ENCODE measurements around the gene ALG10B.
A peak's percentile ranks its signal among the peaks of the same experiment; 100 is the strongest.
"Not testable (repeated sequence)": the region's sequence is repeated elsewhere in the genome, so short reads cannot be mapped to it uniquely, and the experiment has no call there.

The ALG10B gene, protein sequence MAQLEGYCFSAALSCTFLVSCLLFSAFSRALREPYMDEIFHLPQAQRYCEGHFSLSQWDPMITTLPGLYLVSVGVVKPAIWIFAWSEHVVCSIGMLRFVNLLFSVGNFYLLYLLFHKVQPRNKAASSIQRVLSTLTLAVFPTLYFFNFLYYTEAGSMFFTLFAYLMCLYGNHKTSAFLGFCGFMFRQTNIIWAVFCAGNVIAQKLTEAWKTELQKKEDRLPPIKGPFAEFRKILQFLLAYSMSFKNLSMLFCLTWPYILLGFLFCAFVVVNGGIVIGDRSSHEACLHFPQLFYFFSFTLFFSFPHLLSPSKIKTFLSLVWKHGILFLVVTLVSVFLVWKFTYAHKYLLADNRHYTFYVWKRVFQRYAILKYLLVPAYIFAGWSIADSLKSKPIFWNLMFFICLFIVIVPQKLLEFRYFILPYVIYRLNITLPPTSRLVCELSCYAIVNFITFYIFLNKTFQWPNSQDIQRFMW

GRCh38 chr12:38316391-38317129 lies at the start of gene ALG10B:
Gene ALG10B (plus strand): TSS chr12:38316774. CDS start chr12:38316894, 120 bp downstream.
- peak; percentile 84 to 88 (median 86) for DNase-seq (ENCODE audit: low read depth in 3 of 3, low spot score in 1 of 3)

DNA sequence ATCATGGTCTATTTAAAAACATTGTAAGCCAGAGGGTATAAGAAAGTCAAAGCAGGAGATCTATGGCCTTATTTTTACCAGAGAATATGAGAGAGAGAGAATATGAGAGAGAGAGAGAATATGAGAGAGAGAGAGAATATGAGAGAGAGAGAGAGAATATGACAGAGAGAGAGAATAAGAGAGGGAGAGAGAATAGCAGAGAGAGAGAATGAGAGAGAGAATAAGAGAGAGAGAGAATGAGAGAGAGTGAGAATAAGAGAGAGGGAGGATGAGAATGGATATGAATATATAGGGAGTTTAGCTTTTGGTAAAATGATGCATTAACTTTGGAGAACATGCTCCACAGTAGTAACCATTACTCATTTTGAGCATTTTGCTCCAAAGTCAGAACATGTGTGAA lies 48.0 kb upstream of the ALG10B start:
- DNase-seq (ENCODE audit: low read depth in 3 of 3, low spot score in 1 of 3), result no peak

DNA sequence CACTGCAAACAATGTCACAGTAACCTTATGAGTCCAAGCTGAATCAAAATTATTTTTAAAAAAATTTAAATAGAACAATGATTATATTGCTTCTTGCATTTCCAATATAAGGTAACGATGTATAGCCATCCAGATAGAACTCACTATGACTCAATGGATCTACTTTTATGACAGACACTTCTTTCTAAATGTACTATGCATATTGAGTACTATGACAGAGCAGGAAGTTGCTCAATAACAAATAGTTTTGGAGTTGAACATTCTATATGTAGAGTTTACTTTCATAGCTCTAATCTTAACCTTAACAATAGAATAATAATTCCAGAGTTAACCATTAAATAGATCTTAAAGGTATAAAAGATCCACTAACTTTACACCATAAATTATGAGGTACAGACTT lies 46.7 kb upstream of the ALG10B start:
- DNase-seq (ENCODE audit: low read depth in 3 of 3, low spot score in 1 of 3), result no peak

DNA sequence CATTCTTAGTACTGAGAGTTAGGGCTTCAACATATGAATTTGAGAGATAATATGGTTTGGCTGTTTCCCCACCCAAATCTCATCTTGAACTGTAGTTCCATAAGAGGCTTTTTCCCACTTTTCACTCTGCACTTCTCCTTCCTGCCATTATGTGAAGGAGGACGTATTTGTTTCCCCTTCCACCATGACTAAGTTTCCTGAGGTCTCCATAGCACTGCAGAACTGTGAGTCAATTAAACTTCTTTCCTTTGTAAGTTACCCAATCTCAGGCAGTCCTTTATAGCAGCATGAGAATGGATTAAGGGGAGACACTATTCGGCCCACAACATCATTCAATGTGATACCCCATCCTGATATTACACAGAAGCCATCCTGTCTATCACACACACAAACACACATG lies 36.8 kb upstream of the ALG10B start:
- no peak for DNase-seq (ENCODE audit: low read depth in 3 of 3, low spot score in 1 of 3)

- DNase-seq (ENCODE audit: low read depth in 3 of 3, low spot score in 1 of 3), result no peak
Measured at GRCh38 chr12:38282886-38283285, 33.7 kb upstream of the ALG10B start.

DNA sequence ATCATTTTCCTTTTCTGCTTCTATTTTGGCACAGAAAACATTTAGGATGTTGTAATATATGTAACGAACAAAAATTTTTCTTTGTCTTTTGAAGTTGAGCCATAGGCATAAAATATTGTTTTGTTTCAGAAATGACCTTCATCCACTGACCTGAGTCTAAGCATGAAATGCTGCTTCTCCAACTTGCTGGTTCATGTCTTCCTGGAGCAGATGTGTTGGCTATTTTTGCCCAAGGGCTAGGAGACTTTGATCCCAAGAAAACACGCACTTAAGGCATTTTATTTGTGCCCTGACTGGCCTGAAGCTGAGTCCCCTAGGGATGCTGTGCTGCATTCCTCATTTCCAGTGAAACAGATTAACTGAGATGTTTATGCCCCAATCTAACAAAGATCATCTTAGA lies 27.2 kb upstream of the ALG10B start:
- DNase-seq (ENCODE audit: low read depth in 3 of 3, low spot score in 1 of 3), result no peak

DNA sequence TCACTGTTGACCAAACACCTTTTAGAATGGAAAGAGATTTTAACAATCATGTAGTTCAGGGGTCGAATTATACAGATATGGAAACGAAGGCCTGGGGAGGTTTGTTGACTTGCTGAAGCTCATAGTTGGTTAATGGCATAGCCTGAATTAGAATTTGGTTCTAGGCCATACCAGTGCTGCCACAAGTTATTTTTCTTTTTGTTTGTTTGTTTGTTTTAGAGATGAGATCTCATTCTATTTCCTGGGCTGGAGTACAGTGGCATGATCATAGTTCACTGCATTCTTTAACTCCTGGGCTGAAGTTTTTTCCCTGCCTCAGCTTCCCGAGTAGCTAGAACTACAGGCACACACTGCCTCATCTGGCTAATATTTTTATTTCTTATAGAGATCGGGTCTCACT lies 25.4 kb upstream of the ALG10B start:
- DNase-seq (ENCODE audit: low read depth in 3 of 3, low spot score in 1 of 3), result no peak

- DNase-seq (ENCODE audit: low read depth in 3 of 3, low spot score in 1 of 3), result not testable (repeated sequence)
Measured at GRCh38 chr12:38302972-38303371, 13.6 kb upstream of the ALG10B start.

DNA sequence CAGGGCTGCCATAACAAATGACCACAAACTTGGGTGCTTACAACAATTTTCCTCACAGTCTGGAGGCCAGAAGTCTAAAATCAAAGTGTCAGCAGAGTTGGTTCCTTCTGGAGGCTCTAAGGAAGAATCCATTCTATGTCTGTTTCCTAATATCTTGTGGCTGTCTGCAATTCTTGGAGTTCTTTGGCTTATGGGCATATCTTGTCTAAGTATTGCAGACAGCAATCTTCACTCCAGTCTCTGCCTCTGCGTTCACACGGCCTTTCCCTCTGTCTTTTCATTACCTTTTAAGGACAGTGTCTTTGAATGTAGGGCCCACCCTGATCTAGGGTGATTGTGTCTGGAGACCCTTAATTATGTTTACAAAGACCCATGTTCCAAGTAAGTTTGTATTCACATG lies 5.4 kb downstream of the ALG10B start:
- DNase-seq (ENCODE audit: low read depth in 3 of 3, low spot score in 1 of 3), result not testable (repeated sequence)

- DNase-seq (ENCODE audit: low read depth in 3 of 3, low spot score in 1 of 3), result no peak
Measured at GRCh38 chr12:38324912-38325311, 8.3 kb downstream of the ALG10B start.

GRCh38 chr12:38327356-38327755 lies 10.8 kb downstream of the ALG10B start:
- no peak for DNase-seq (ENCODE audit: low read depth in 3 of 3, low spot score in 1 of 3)

DNA sequence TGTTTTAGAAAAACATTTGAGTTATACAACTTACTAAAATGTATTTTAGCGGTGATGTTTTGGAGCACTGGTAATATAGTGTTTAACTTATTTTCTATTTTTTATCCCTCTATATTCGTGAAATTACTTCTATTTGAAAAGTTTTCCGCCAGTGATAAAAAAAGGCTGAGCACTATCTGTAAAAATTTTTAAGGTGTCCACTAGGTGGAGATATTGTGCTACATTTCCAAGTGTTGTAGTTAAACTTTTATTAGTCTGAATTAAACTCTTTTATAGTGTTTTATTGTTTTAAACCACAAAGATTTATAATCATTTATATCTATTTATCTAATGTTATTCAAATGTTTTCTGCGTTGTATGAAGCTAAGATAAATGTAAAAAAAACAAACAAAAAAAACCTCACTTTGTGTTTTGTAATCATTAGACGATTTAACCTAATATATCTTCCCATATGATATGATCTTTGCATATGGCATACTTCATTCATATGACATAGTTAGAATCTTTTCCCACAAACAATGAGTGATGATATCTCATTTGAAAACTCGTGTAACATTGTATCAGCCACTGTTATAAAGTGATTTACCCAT lies 11.8 kb downstream of the ALG10B start:
- no peak for DNase-seq (ENCODE audit: low read depth in 3 of 3, low spot score in 1 of 3)

- not testable (repeated sequence) for DNase-seq (ENCODE audit: low read depth in 3 of 3, low spot score in 1 of 3)
Measured at GRCh38 chr12:38330414-38330813, 13.8 kb downstream of the ALG10B start.

- no peak for DNase-seq (ENCODE audit: low read depth in 3 of 3, low spot score in 1 of 3)
Measured at GRCh38 chr12:38332814-38333213, 16.2 kb downstream of the ALG10B start.

- no peak for DNase-seq (ENCODE audit: low read depth in 3 of 3, low spot score in 1 of 3)
Measured at GRCh38 chr12:38342444-38342843, 25.9 kb downstream of the ALG10B start.

DNA sequence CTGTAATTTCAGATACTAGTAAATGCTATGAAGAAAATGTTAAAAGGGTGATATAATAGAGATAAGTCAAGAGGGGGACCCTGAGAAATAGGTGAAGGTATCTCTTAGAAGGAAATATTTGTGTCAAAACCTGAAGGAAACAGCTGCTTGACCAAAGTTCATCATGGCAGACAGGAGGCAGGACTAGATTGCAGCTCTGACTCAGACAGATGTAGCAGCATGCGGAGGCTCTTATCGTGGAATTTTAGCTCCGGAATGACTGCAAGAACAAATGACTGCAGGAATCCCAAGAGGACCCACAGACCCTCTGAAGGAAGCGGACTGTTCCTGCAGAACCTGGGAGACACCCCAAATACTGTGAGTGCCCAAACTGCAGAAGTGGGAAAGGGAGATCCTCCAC lies 26.7 kb downstream of the ALG10B start:
- not testable (repeated sequence) for DNase-seq (ENCODE audit: low read depth in 3 of 3, low spot score in 1 of 3)

DNA sequence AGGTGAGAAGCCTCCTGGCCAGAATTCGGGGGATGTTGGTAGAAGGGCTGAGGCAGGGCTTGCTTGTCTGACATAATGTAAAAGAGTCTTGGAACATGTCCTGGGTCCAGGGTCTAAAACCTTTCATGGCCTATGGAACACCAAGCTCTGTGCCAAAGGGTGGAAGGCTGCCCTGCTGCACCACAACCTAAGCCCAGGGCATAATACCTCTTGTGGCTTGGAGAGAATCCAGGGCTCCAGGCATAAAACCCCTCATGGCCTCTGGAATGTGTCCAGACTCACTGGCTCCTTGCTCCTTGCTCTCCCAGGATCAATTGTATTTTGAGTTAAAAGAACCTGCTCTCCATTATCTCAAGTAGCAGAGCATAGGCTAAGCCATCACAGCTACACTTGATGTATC lies 27.3 kb downstream of the ALG10B start:
- not testable (repeated sequence) for DNase-seq (ENCODE audit: low read depth in 3 of 3, low spot score in 1 of 3)

DNA sequence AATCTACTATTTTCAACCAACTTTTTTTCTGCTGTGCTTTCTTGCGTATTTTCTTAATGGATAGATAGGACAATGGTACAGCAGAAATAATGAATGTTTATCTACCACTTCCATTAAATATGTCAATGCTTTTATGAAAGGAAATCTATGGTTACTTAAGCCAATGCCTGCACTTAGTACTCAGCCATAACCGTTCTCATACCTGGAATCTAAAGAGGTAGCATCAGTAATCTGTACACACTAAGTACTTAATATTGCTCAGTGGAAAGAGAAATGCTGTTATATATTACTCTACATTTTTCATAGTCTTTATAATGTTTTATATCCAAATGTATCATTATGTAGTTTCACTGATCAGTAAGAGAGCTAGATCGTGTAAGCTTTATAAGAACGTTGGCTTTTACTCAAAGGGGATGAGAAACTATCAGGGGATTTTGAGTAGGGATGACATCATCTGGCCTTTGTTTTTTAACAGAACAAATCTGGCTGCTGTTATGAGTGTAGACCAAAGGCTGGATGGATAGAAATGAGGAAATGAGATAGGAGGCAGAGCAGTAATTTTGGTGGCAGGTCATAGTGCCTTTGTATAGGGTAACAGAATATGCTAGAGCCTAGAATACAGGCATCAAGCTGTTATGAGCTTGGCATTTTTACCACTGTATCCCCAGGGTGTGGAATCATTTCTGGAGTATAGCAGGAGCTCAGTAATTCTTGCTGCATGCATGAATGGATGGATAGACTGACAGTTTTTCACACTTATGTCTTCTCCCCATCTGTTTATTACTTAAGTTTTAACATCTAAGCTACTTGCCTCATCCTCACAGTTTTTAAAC lies 34.0 kb downstream of the ALG10B start:
- no peak for DNase-seq (ENCODE audit: low read depth in 3 of 3, low spot score in 1 of 3)

- not testable (repeated sequence) for DNase-seq (ENCODE audit: low read depth in 3 of 3, low spot score in 1 of 3)
Measured at GRCh38 chr12:38351175-38351508, 34.6 kb downstream of the ALG10B start.

DNA sequence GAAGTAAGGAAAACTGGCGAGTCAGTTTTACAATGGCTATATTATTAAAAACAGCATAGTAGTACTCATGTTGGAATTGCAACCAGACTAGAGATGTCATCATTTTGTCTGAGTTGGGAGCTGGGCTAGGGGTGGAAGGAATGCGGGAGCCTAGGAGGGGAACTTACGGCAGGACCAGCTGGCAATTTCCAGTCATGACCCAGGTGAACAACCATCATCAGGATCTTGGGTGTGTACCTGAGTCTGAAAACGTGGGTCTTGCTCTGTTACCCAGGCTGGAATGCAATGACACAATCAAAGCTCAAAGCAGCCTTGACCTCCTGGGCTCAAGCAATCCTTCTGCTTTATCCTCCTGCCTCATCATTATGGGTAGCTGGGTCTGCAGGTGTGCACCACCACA lies 50.9 kb downstream of the ALG10B start:
- no peak for DNase-seq (ENCODE audit: low read depth in 3 of 3, low spot score in 1 of 3)

- DNase-seq (ENCODE audit: low read depth in 3 of 3, low spot score in 1 of 3), result no peak
Measured at GRCh38 chr12:38370311-38370710, 53.7 kb downstream of the ALG10B start.
